NCI-H526 treated with DMSO at 0.1 percent for 48 hours (cell line): ENCODE data around the gene CADPS.

Source experiments
- DNase-seq: peaks from one replicate; lab custom pipeline; 2025; lab: John Stamatoyannopoulos, UW

The CADPS gene

DNA sequence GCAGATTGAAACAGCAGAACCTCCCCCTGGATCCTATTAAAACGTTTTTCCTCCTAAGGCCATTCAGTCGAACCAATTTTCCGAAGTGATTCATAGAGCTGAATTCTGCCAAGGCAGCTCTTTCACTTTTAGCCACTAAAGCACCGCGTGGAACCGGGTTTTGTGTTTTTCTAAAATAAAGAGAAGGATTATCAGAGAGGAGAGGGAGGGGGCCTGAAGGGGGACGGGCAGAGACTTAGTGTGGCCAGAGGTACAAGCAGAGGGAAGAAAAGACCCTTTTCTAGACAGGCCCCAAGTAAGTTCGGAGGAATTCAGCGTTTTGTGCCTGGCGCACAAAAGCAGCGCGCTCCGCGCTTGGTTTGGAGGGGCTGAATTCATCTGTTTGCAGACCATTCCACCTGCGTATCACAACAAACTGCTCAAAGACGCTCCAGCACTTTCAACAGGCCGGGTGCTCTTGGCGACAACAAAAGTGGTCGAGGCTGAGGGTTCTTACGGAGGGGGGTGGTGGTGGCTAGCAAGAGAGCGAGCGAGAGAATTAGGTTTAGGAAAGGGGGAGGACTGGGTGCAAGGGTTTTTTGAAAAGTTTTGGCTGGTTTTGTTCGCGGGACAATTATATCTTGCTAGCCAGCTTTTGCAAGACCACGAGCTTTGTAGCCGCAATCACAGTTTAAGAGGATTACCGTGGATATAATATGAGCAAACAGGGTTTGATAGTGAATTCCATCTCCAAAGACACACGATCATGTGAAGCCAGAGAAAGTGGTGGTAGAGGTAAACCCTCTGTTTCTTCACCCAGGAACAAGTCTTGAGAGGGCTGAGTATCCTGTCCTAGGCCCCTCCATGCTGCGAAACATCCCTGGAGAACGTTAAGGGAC, 500.6 kb downstream of the CADPS start:
- DNase-seq: no peak

DNA sequence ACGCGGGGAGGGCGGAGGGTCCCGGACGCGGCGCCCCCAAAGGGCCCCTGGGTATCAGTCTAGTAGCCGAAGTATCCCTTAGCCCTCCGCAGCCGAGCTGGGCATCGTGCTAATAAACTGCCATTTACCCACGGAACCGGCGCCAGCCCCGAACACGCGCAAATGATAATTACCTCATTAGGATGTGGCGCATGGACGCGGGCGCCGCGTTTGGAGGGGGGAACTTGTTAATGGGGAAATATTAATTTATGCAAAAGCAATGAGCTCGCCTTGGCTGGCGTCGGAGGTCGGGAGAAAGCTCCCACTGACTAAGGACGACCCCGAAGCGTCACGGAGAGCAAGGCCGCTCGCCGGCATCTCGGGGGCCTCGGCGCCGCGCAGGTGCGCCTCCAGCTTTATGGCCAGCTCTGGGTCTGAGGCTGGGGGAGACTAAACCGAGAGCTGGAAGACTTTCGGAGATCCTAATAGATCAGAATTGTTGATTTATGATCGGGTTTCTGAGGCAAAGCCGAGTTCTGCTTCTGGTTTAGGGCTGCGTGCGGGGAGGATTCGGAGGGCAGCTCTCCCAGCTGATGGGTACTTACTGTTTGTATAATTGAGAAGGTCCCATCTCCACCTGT, 501.4 kb downstream of the CADPS start:
- no peak for DNase-seq

DNA sequence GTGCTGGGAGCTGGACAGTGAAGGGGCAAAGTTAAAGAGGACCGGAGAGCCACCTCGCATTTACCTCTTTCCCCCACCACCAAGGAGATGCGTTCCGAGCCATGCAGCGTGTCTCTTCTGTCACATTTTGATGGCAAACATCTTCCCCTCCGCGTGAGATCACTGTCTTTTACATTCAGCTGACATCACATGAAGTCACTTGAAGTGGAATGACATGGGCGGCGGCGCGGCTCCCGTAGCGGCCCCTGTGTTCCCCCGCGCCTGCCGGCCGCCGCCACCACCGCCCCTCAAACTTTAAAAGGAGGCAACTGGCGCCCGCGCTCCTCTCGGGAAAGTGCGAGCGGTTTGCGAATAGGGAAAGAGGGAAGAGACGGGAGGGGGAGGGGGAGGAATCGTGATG, 502.0 kb downstream of the CADPS start, which contains the start of gene FEZF2:
Gene FEZF2 (minus strand): TSS at position 336 of the 400 bp plus-strand sequence. CDS start 682 bp downstream, outside the sequence.
- DNase-seq: no peak

DNA sequence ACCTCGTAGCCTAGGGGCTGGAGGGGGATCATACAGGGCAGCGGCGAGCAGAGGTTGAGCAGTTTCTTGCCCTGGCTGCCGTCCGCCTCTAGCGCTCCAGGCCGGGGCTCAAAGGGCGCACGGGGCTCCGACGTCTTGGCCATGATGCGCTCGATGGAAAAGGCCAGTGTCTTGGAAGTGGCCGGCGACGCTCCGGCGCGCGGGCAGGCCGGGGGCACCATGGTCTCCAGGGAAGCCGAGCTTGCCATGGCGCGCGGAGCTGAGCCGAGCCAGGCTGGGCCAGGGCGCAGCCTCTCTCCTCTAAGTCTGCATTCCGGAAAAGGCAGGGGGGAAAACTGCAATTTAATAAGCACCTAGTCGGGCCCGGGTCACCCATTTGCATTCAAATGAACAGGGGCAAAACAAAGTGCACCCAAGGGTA, 502.6 kb downstream of the CADPS start:
- no peak for DNase-seq

DNA sequence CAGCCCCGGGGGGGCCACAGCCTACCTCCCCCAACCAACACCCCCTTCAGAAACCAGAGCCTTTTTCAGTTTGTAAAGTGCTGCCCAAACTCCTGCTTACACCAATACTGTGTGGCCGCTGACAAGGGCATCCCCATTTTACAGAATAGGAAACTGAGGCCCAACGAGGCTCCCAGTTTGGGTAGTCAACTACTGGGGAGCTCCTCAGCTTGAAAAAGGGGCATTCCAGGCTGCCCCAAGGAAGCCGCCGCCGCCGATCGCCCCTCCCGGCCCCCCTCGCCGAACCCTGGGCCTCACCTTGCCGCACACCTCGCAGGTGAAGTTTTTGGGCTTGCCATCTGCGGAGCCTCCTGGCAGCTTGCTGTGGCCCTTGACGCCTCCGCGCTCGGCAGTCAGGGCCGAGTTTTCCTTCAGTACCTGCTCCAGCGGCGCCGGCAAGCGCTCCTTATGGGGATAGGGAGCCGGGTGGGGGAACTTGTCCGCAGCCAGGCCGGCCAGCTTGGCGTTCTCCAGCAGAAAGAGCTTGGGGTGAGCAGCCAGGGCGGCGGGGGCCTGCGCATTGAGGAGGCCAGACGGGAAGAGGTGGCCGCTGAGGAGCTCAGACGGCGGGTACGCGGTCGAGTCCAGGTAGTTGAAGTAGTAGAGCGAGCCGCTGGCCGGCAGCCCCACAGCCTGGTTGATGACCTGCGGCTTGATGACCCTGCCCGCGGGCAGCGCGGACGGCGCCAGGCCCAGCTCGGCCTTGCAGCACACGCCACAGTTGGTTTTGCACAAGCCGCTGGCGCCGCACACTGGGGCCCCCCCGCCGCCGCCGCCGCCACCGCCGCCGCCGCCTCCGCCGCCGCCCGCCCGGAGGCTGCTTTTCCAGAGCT, 503.3 kb downstream of the CADPS start:
- no peak for DNase-seq

DNA sequence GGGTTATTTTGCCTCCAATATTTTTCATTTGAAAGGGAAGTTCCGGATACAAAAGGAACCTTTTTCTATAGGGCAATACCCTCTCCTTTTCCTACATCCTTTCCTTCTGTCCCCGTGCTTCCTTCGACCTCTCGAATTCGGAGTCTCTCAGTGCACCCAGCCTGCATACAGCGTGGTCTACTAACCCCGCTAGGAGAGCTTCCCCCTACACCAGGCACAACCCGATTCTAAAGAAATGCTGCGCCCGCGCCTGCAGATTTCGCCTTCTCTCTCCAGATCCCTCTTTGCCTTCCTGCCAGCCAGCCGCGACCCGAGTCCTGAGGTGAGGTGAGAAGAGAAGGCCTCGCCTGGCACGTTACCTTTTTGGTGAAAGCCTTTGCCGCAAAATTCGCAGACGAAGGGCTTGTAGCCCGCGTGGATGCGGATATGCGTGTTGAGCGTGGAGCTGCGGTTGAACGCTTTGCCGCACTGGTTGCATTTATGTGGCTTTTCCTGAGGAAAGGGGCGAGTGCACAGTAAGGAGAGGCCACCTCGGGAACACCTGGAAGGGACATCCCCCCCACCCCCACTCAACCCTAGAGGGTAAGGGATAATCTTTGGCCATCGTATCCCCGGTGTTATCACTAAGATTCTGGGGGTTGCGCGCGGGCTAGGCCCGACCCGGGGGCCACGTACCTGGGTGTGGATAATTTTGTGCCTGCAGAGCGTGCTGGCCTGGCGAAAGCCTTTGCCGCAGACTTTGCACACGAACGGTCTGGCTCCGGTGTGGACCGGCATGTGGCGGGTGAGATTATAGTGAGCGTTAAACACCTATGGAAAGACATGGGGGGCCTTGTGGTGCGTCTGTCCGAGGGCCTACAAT, 504.1 kb downstream of the CADPS start:
- no peak for DNase-seq

DNA sequence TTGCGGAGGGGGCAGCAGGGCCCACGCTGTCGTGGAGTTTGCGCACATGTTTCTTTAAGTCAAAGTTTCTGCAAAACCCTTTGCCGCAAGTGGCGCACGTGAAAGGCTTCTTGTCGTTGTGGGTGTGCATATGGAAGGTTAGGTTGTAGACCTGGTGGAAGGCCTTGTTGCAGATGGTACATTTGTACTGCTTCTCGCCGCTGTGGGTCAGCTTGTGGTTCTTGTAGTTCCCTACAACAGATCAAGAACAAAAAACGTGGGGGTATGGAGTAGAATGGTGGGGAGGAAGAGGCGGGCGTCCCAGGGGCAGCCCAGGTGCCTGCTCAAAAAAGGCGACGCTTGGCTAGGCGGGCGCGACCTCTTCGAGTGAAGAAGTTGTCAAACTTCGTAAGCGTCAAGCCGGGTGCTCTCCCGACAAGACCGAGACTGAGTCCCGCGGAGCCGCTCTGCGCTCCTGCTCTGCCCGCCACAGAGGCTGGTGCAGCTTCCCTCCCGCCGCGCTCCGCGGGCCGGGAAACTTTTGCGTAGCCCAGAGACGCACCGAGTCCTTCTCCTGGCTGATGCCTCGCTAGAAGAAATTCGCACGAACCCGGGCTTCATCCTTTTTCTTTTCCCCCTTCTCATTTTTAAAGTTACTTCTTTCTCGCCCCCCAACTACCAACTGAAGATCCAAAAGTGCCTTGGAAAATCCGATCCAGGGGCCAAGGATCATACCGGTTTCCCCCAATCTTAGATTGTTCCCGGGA, 504.9 kb downstream of the CADPS start:
- no peak for DNase-seq

DNA sequence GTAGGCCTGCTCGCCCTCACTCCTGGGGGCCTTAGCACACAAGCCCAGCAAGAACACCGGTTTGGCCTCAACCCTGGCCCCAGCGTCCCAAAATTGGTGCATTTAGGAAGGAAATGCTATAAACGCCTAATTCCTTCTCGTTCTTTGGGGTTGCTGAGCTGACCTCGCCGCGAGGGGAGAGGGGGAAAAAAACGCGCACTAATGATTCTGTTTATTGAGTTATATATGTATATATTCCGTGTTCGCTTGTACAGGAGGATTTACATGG, 505.8 kb downstream of the CADPS start:
- no peak for DNase-seq

DNA sequence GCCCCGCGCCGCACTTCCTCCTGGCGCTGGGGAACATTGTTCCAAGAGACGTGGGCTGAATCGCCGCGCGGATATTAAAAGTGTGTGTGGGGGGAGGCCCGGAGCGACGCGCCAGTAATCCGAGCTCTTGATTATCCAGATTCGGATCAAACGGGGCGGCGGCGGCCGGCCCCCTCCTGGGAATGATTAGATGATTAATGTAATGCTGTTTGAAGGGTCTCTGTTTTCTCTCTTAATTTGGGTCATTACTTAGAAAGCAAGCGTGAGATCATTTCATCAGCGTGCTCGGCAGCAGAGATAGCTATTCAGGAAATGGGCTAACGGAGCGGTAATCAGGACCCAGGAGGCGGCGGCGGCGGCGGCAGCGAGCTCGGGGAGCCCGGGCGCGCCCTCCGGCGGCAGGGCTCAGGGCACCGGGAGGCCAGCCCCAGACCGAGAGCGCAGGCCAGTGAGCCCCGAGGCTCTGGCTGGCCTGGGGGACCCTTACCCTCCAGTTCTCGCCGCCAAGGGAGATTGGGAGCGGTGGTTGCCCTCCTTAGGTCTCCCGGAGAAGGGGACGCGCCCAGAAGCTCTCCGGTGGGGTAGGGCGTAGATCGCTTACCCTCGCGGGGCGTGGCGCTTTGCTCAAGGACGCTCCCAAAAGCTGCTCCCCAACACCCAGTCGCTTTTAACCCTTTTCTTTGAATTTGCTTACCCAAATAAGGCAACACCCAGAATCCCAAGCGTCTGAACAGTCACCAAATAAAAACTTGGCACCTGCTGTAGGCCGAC, 506.3 kb downstream of the CADPS start:
- DNase-seq: no peak

DNA sequence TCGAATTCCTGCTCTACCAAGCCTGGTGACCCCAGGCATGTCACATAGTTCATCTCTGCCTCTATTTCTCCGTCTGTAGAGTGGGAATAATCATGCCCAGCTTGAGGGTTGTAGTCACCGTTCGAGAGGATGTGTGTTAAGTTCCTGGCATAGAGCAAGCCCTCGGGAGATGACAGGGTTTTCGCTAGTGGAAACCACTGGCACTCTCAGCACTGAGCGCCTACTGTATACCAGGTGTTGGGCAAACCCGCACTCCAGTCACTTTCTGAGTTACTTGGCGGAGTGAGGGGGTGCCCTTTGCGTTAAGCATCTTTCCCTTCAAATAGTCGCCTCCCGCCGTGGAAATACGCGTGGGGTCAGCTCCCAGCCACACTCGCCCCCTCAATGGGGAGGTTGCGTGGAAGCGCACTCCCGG, 506.9 kb downstream of the CADPS start:
- no peak for DNase-seq

DNA sequence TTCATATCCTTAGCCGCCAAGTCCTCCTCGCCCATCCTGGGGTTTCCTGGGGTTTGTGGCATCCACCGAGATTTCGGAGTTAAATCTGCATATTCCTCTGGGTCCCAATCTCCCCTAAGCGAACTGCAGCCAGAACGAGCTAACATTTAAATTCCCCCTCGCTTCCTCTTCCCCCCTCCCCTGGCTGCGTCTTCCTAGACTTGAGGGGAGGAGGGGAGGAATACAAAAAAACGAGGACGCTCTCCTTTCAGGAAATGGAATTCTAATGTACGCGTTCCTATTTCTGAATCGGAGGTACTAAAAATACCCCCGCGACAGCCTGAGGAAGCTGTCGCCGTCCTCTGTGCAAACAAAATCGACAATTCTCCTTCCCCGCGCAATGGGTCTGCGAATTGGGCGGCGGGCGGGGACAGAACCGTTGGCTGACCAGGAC, 507.4 kb downstream of the CADPS start:
- no peak for DNase-seq

DNA sequence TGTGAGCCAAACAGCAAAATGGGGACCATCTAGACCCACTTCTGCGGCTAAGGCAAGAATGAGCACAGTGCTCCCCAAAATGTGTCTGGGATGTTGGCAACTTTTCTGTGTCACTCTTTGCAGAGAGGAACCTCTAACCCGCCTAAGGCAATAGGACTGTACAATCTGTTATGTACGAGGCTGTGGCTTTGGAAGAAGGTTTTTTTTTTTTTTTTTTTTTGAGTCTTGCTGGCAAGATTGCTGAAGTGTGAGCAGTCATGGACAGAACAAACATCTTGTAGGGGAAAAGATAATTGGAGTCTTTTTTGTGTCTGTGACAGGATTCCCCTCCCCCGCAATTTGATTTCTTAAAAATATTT, 509.1 kb downstream of the CADPS start:
- no peak for DNase-seq

DNA sequence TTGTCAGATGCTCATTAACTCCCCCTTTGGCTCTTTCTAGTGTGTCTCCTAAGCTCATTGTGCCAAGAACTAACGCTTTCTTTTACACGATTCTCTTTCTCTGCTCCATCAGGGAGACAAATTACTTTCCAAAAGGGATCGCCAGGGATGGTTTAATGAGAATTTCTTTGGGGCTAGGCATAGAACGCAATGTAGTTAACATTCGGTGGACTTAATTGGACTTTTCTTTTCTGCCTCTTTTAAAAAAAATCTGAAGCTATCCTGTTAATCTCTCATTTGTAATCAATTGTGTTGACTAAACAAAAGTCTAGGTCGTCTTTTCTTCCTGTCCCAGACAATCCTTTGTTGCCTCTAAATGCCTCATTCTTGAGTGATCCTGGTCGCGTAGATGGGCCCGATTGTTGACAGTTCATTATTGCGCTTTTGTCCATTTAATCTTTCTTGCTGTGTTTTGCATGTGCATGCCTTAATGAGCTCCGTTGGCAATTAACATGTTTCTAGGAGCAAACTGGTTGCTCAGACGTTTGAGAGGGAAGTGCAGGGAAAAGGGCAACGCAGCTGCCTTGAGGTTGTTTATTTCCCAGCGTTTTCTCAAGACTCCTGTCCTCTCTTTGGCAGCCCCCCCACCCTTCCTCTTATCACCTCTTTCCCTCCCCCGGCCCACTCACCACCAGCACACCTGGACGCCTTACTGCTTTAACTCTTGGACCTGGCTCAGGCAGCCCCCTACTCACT, 509.7 kb downstream of the CADPS start:
- no peak for DNase-seq

DNA sequence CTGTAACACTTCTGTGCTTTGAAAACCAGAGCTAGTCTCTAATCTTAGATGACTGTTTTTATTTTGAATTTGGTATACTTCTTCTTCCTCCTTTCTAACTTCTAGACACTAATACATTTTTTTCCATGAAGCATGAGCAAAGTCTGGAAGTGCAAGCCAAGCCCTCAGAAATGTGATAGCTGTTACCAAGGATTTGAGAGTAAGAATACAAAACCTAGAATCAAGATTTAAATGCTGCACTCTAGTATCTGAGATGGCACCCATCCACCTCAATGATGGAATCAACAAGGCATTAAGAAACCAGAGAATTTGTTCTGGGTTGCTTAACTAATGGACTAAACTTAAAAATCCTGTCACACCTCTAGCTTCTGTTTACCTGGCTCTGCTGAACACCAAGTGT, 511.0 kb downstream of the CADPS start:
- no peak for DNase-seq

DNA sequence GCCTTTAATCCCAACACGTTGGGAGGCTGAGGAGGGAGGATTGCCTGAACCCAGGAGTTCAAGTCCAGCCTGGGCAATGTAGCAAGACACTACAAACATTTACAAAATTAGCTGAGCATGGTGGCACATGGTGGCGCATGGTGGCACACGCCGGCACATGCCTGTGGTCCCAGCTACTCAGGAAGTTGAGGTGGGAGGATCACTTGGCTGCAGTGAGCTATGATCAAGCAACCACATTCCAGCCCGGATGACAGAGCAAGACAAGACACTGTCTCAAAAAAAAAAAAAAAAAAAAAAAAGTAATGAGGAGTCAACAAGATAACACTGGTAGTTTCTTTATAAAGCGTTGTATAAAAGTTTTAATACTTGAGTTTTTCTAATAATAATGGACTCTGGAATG, 511.9 kb downstream of the CADPS start:
- no peak for DNase-seq

DNA sequence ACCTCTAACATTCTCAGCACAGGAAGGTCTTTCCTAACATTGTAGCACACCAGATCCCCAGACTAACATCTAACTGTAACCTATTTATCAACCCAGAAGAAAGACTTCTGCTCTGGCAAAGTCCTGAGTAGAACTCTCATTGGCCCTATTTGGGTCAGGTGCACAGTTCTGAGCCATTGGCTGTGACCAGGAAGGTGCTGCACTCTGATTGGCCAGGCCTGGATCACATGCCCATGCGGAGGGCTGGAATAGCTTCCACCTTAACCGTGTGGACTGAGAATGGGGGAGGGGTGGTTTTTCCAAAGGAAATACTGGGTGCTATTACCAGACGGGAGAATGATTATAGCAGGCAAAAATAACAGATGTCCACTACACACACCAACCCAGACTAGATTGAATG, 513.4 kb downstream of the CADPS start:
- DNase-seq: no peak

DNA sequence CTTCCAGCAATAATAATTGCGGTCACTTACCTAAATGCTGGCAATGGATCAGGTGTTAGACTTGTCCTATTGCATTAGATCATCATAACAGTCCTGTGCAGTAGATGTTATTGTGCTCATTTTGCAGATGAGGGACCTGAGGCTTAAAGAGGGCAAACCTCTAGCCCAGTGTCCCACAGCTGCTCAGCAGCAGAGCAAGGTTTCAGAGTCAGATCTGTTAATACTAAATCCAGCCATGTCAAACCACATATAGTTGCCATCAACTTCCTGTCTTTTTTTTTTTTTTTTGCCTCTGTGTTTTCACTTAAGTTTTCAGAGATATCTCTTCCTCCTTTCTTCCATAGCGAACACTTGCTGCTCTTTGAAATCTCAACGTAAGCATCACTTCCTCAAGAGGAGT, 514.0 kb downstream of the CADPS start:
- DNase-seq: no peak

DNA sequence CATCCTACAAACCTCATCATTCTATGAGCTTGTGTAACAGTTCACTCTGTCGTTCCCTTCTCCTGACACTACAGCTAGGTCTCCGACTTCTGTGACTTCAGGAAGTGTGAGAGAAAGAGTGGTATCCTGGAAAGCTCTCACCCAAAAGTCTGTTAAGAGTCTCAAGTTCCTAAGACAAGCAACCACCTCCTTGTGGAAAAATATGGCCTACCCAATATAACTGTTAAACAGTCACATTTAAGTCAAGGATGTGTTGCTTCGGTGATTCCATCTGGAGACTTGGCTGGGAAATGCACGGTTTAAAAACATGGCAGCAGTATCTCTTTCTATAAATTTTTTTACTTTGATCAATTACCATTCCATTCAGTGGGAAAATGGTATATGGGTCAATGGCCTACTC, 515.7 kb downstream of the CADPS start:
- DNase-seq: no peak

DNA sequence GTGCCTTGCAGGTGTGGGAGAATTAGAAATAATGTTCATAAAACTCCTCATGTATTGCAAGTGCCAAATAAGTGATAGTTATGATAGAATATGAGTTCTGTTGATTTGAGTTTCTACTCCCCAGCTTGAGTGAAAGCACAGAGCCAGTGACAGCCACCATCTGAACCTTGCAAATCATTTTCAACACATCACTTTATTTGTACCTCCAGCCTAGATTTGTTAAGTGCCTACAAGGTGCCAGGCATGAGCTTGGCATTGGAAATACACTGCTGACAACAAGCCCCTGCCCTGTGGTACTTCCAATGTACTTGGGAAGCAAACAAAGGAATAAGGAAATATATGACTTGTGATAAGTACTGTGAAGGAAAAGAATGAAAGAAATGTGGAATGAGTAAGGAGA, 518.9 kb downstream of the CADPS start:
- no peak for DNase-seq

DNA sequence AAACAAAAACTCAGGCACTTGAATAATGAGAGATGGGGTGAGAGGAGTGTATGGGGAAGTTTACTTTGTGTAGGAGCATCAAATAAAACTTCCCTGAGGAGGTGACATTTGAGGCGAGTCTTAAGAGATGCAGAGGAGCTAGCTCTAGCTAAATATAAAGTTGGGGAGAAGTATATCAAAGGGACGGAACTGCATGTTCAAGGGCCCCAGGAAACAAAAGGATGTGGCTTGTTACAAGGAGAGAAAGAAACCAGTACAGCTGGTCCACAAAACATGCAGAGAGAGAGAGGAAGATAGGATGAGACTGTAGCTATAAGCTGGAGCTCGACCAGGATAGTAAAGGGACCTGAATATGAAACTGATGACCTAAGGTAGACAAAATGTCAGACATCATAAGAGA, 519.5 kb downstream of the CADPS start:
- no peak for DNase-seq
